Fibroblast of the aortic adventitia (primary cell): Measurements from ENCODE around the gene NEK10. TPM values are rescaled to one million over a fixed set of nuclear protein-coding genes. Genes with fewer than 3 reads are reported as not detected.
A peak's percentile ranks its signal among the peaks of the same experiment; 100 is the strongest.

Experiments
- DNase-seq: peaks from one replicate; pipeline ENCODE4 v3.0.0-alpha.2; 2010; ENCODE audit warnings: low read depth
- H3K4me3 ChIP-seq: 2 replicates; pipeline ENCODE4 v1.5.1; 2011; ENCODE audit warnings: low read depth, mild to moderate bottlenecking, control low read depth, low read length, moderate library complexity
- total RNA-seq: library from RNA; depleted of rRNA; stranded (reverse); fragments of >200 nt; gene quantifications from 2 replicates; pipeline ENCODE4 v1.2.3, GENCODE V29; 2012; ENCODE audit warnings: low replicate concordance
- TF ChIP-seq, protein P1 (sequence below): IDR thresholded peaks from 2 replicates; pipeline ENCODE4 v1.5.1; 2011; ENCODE audit warnings: mild to moderate bottlenecking, low read length, control low read depth, inconsistent platforms; ENCODE audit not compliant: insufficient read depth

NEK10 gene
- total RNA-seq, 1 donor = 27.1 TPM

DNA sequence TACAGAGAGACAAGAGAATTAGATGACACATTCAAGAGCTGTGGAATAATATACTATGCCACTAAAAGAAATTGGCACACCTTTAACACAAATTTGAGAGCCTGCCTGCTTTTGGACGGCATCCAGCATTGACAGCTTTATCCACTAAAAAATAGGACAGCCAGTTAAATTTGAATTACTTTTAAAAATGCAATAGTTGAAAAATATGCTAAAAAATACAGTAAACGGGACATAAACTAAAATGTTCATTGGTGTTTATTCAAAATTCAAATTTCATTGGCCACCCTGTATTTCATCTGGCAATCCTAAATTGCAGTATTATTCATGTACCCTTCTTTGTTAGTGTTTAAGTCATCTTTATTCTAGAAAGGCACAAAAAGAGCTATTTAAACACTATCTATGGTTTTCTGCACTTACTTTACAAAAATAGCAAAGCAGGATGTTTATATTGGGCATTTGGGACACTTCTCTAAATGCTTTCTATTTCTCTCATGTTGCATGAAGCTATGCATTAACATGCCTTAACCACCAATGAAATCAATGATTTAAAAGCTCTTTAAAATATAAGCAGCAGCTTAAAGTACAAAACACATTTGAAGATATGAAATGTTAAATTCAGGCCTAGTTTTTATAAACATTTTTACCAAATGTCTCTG is 160.1 kb downstream of the NEK10 start:
- H3K4me3 ChIP-seq = no peak overlapping the region
- TF ChIP-seq, protein P1, sequence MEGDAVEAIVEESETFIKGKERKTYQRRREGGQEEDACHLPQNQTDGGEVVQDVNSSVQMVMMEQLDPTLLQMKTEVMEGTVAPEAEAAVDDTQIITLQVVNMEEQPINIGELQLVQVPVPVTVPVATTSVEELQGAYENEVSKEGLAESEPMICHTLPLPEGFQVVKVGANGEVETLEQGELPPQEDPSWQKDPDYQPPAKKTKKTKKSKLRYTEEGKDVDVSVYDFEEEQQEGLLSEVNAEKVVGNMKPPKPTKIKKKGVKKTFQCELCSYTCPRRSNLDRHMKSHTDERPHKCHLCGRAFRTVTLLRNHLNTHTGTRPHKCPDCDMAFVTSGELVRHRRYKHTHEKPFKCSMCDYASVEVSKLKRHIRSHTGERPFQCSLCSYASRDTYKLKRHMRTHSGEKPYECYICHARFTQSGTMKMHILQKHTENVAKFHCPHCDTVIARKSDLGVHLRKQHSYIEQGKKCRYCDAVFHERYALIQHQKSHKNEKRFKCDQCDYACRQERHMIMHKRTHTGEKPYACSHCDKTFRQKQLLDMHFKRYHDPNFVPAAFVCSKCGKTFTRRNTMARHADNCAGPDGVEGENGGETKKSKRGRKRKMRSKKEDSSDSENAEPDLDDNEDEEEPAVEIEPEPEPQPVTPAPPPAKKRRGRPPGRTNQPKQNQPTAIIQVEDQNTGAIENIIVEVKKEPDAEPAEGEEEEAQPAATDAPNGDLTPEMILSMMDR = no peak
- DNase-seq = no peak

DNA sequence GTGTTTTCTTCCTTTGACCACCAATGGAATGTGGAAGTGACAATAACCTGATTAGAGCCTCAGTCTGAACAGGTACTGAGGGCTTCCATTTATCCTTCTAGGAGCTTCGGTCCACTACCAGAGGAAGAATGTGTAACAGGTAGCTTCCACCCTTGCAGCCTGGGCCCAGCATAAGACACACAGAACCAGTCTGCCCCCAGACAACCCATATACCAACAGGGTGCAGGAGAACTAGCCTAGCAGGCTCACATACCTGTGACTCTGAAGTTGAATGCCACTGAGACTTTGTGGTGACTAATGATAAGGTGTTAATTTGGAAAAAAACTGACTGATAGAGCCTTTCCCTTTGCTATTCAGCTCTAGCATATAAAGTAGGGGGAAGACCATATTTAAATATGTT is 166.2 kb downstream of the NEK10 start:
- no peak for DNase-seq
- H3K4me3 ChIP-seq = no peak overlapping the region
- TF ChIP-seq, protein P1 = no peak

DNA sequence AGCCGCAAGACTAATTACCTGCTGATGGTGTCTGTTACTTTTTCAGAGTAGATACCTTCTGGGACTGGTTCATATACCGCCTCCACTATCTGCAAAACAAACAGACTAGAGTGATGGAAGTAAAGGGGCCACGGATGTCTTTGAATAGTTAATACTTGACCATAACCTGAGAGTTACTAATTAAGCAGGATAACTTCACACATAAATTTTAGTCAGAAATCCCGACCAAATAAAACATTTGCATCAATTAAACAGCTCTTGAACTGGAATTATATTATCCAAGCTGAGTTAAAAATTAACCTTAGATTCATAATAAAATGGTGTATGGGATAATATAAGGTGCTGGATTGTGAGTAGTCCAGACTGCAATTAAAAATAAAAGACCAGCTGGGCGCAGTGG is 167.7 kb downstream of the NEK10 start:
- TF ChIP-seq, protein P1 = no peak
- DNase-seq = no peak
- no peak overlapping the region for H3K4me3 ChIP-seq

DNA sequence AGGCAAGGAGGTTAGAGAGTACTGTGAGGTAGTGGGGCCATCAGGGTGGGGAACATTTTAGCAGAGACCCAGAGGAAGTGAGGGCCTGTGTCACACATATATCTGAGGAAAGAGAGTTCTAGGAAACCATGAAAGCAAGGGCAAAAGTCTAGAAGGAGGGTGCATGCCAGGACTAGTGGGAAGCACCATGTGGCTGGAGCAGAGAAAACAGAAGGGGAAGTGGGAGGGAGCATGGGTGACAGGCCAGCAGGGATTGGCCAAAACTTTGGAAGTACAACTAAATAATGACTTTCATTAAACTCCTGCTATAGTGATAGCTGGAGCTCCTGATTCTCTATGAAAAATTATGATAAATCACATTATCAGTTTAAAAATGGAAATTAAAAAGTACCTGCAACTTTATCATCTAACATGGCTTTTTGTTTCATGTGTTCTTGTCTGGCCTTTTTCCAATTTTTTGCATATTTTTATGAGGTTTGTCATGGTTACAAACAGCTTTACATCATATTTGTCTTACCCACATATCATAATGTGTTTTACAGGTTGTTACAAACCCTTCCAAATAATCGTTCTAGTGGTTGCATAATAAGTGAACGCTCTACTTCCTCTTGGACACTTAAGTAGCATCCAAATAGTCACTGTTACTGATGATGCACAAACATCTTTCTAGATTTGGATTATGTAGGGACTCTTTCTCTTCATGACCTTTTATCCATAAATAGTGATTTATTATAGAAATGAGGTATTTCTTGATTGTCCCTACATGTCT is 168.3 kb downstream of the NEK10 start:
- TF ChIP-seq, protein P1 = no peak
- H3K4me3 ChIP-seq = no peak overlapping the region
- no peak for DNase-seq

DNA sequence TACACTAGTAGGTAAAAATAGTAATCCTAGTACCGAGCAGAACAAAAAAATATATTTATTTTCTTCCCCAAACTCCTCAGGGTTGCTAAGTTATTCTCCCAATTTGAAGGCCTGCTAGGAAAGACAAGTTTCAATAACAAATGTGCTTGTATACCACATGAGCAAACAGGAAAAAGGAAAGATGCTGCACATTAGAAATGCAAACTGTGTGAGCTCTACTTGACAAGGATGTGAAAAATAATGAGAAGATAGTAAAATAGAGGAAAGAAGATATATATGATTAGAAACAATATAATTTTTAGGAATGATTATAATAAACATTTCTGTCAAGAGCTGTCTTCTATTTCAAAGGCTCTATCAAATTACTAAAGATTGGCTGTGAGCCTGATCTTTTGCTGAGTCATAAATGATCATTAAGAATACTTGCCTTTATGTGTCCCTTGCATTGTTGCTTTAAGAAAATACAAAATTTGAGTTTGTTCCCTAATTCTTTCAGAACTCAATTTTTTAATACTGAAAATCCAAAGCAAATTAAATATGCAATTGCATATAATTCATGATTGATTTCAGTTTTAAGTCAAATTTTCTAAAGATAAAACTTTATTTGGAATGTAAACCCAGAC is 174.2 kb downstream of the NEK10 start:
- no peak overlapping the region for H3K4me3 ChIP-seq
- DNase-seq = peak; percentile 12
- TF ChIP-seq, protein P1 = no peak

GRCh38 chr3:27193056-27193455 is 176.1 kb downstream of the NEK10 start:
- H3K4me3 ChIP-seq = no peak overlapping the region
- no peak for DNase-seq
- TF ChIP-seq, protein P1 = no peak
